HCT116 (cell line): ENCODE results near the gene ST14. TPM values are rescaled to one million over a fixed set of nuclear protein-coding genes. Genes with fewer than 3 reads are reported as not detected.

Experiments used
- ATAC-seq: fragments of 200-7000 bp; cut with Tn5 transposase; 2 replicates; pipeline ENCODE4 v1.9.1; 2020; ENCODE audit warnings: mild to moderate bottlenecking, moderate library complexity
- BruUV-seq: library from RNA; stranded (reverse); fragments of 400-500 nt; replicated peaks from 2 replicates; lab custom pipeline; 2021; lab: Mats Ljungman, UMichigan
- CTCF ChIA-PET: fragments of 300-600 bp; sonication (Branson Sonifier 250); formaldehyde crosslinking; loops from one replicate; lab custom pipeline; 2021; ENCODE audit warnings: antibody characterized with exemption; lab: Charles Lee
- POLR2A ChIA-PET: fragments of 300-600, 350-600 bp; sonication (Branson Sonifier 250); formaldehyde crosslinking; loops from one replicate; lab custom pipeline; 2021; ENCODE audit warnings: antibody characterized with exemption; lab: Charles Lee
- RAD21 ChIA-PET, 2 experiments: fragments of 300-600 bp; sonication (Branson Sonifier 250); formaldehyde crosslinking; loops; one replicate each; lab custom pipeline; 2023; ENCODE audit warnings: low total read pairs in 2 of 2; ENCODE audit not compliant: uncharacterized antibody in 2 of 2, unreplicated experiment in 2 of 2, low non-redundant PET in 1 of 2; lab: Charles Lee
- DNase-seq: peaks from one replicate; pipeline ENCODE4 v3.0.0-alpha.2; 2010; ENCODE audit warnings: low read depth, low spot score
- H2AFZ ChIP-seq: fragments of 200-600 bp; shearing (Covaris generic), sonication (generic); 2 replicates; pipeline ENCODE4 v1.6.1; 2017; ENCODE audit warnings: low read depth, mixed run types, mixed read lengths, antibody characterized with exemption, low read length; ENCODE audit not compliant: poor library complexity, severe bottlenecking
- H3K27ac ChIP-seq: 2 replicates; pipeline ENCODE4 v1.5.1; 2012; ENCODE audit warnings: low read depth, low read length
- H3K27me3 ChIP-seq: fragments of 200-600 bp; sonication (generic); 2 replicates; pipeline ENCODE4 v1.6.1; 2016; ENCODE audit warnings: mixed run types, low read length, mixed read lengths; ENCODE audit not compliant: insufficient read depth
- H3K36me3 ChIP-seq, 2 experiments: fragments of 200-500 bp in 1 of 2; fragments of 200-600 bp in 1 of 2; sonication (Bioruptor generic) in 1 of 2; sonication (generic) in 1 of 2; 2 replicates each; pipeline versions ENCODE4 v1.5.1 to v1.6.1; 2014 to 2016; ENCODE audit warnings: low read length in 2 of 2, inconsistent platforms in 1 of 2, mixed read lengths in 1 of 2, mixed run types in 1 of 2; ENCODE audit not compliant: insufficient read depth in 2 of 2, control insufficient read depth in 1 of 2
- H3K4me1 ChIP-seq, 2 experiments: fragments of 200-600 bp in 1 of 2; sonication (generic) in 1 of 2; 2 replicates each; pipeline versions ENCODE4 v1.5.1 to v1.6.1; 2012 to 2017; ENCODE audit warnings: low read length in 2 of 2, inconsistent platforms in 1 of 2, mild to moderate bottlenecking in 1 of 2, mixed read lengths in 1 of 2, mixed run types in 1 of 2, moderate library complexity in 1 of 2; ENCODE audit not compliant: insufficient read depth in 2 of 2, control insufficient read depth in 1 of 2
- H3K4me2 ChIP-seq: fragments of 200-600 bp; sonication (generic); 2 replicates; pipeline ENCODE4 v1.6.1; 2017; ENCODE audit warnings: mixed run types, low read length, mixed read lengths
- H3K4me3 ChIP-seq, 2 experiments: fragments of 200-600 bp in 1 of 2; sonication (generic) in 1 of 2; replicated peaks in 1 of 2; 2 replicates each; pipeline ENCODE4 v1.5.1; 2011 to 2016; ENCODE audit warnings: low read length in 2 of 2, control low read depth in 1 of 2, low read depth in 1 of 2, mild to moderate bottlenecking in 1 of 2, mixed read lengths in 1 of 2, mixed run types in 1 of 2
- H3K79me2 ChIP-seq: fragments of 200-600 bp; sonication (generic); 2 replicates; pipeline ENCODE4 v1.6.1; 2017; ENCODE audit warnings: mild to moderate bottlenecking, mixed run types, low read length, moderate library complexity, mixed read lengths; ENCODE audit not compliant: insufficient read depth
- H3K9ac ChIP-seq: fragments of 200-600 bp; sonication (generic); 2 replicates; pipeline ENCODE4 v1.6.1; 2016; ENCODE audit warnings: low read length, mixed read lengths
- H3K9me2 ChIP-seq: fragments of 200-600 bp; sonication (generic), shearing (Covaris generic); 2 replicates; pipeline ENCODE4 v1.6.1; 2017; ENCODE audit warnings: mixed run types, mild to moderate bottlenecking, moderate library complexity; ENCODE audit not compliant: insufficient read depth
- H3K9me3 ChIP-seq, 2 experiments: fragments of 200-500 bp in 1 of 2; fragments of 200-600 bp in 1 of 2; sonication (Bioruptor generic) in 1 of 2; sonication (generic) in 1 of 2; 2 replicates each; pipeline ENCODE4 v1.6.1; 2014 to 2017; ENCODE audit warnings: low read length in 2 of 2, mixed read lengths in 2 of 2, inconsistent platforms in 1 of 2, low read depth in 1 of 2, mild to moderate bottlenecking in 1 of 2, mixed run types in 1 of 2, moderate library complexity in 1 of 2; ENCODE audit not compliant: control insufficient read depth in 1 of 2, insufficient read depth in 1 of 2
- H4K20me1 ChIP-seq: fragments of 200-600 bp; sonication (generic), shearing (Covaris generic); 2 replicates; pipeline ENCODE4 v1.6.1; 2017; ENCODE audit warnings: mixed run types, mild to moderate bottlenecking, moderate library complexity; ENCODE audit not compliant: insufficient read depth
- EGR1 ChIP-seq: IDR thresholded peaks from 2 replicates; pipeline ENCODE4 v1.6.1; 2012; ENCODE audit warnings: low read depth
- ELF1 ChIP-seq: IDR thresholded peaks from 2 replicates; pipeline ENCODE4 v1.6.1; 2012; ENCODE audit warnings: low read depth, borderline replicate concordance
- EZH2 ChIP-seq: fragments of 200-600 bp; sonication (generic); IDR thresholded peaks from 2 replicates; pipeline ENCODE4 v1.6.1; 2017; ENCODE audit warnings: antibody characterized with exemption, mixed run types
- POLR2AphosphoS5 ChIP-seq: IDR thresholded peaks from 2 replicates; pipeline ENCODE4 v1.6.1; 2011; ENCODE audit warnings: mild to moderate bottlenecking, low read depth, low read length, moderate library complexity
- RAD21 ChIP-seq: IDR thresholded peaks from 2 replicates; pipeline ENCODE4 v1.6.1; 2012; ENCODE audit warnings: low read depth, mild to moderate bottlenecking
- SP1 ChIP-seq: IDR thresholded peaks from 2 replicates; pipeline ENCODE4 v1.6.1; 2012; ENCODE audit warnings: low read depth
- TCF7L2 ChIP-seq: IDR thresholded peaks from 2 replicates; pipeline ENCODE4 v1.7.0; 2011; ENCODE audit warnings: borderline replicate concordance, inconsistent platforms; ENCODE audit not compliant: insufficient read depth, insufficient read length; ENCODE audit errors: extremely low read depth
- ZBTB33 ChIP-seq: IDR thresholded peaks from 2 replicates; pipeline ENCODE4 v1.6.1; 2011; ENCODE audit warnings: mild to moderate bottlenecking, low read length, moderate library complexity; ENCODE audit not compliant: insufficient replicate concordance; ENCODE audit errors: extremely low read depth
- ZNF274 ChIP-seq: fragments of 200-500 bp; sonication (Bioruptor generic); IDR thresholded peaks from 2 replicates; pipeline ENCODE4 v1.6.1; 2014; ENCODE audit warnings: mild to moderate bottlenecking, low read depth, low read length, inconsistent platforms
- intact Hi-C: fragments of 100-400 bp; cut with micrococcal nuclease; formaldehyde crosslinking; loops from 2 replicates; pipeline ENCODE4 v1.10.0; 2022
- total RNA-seq: library from RNA; stranded (reverse); gene quantifications from one replicate; pipeline ENCODE4 v1.2.1, GENCODE V29; 2021; ENCODE audit not compliant: unreplicated experiment

The ST14 gene
- total RNA-seq, 1 experiment from 2014 or later = 107 TPM

GRCh38 chr11:130246270-130246669 lies 86.7 kb downstream of the ST14 start:
- BruUV-seq = no TSS peak
- Histone ChIP-seq H3K27ac (no peak overlapping the region), H3K36me3 (no peaks in the 10 kb centered on the region), H3K4me1 (no peaks in the 10 kb centered on the region), H3K79me2 (no peaks in the 10 kb centered on the region), H4K20me1 (peaks cover 3% of the 10 kb centered on the region; the same call in 1 of the 2 replicates), H3K27me3 (no peaks in the 10 kb centered on the region), H3K4me3 (no peak overlapping the region), H3K9me3 (no peaks in the 10 kb centered on the region), H2AFZ (no peak overlapping the region), H3K4me2 (no peak overlapping the region), H3K9me2 (no peaks in the 10 kb centered on the region), H3K9ac (no peak overlapping the region)
- no peak for ATAC-seq
- no peak for DNase-seq
- RAD21 ChIA-PET = no interaction called here
- TF ChIP-seq RAD21 = no peak
- no peak for TF ChIP-seq ZBTB33
- no peak for TF ChIP-seq TCF7L2
- no peak for TF ChIP-seq SP1
- TF ChIP-seq EGR1 = no peak
- TF ChIP-seq EZH2 = no peak
- TF ChIP-seq POLR2AphosphoS5 = no peak
- TF ChIP-seq ZNF274 = no peak
- no peak for TF ChIP-seq ELF1
- intact Hi-C loops = no loop called here
- POLR2A ChIA-PET = no interaction called here
- CTCF ChIA-PET = no interaction called here
